ENCODE data around the gene WSCD2. TPM values are rescaled to one million over a fixed set of nuclear protein-coding genes. Genes with fewer than 3 reads are reported as not detected.

WSCD2 gene
- total RNA-seq, 1 donor from 2014 or later: not detected

GRCh38 chr12:108126212-108126611 lies 2.9 kb upstream of the WSCD2 start:
- ATAC-seq (no peak), DNase-seq (ENCODE audit: low spot score) (no peak)

GRCh38 chr12:108126990-108127501 lies 2.0 kb upstream of the WSCD2 start:
- ATAC-seq (no peak), DNase-seq (ENCODE audit: low spot score) (no peak)

DNA sequence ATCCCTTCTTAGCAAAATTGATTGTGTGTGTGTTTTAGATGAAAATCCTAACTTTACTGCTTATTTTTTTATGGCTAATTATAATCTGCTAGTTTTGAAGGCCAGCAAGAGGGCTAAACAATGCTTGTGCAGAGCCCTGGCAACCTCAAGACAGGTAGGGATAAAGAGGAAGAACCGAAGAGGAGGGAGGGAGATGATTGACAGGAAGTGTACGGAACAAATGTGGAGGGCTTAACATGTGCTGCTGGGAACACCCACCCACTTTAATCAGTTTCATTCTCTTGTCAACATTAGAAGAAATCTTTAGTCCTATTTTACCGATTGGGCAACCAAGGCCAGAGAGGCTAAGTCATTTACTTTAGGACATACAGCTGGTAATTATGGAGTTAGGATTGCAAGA lies 1.4 kb upstream of the WSCD2 start:
- ATAC-seq (no peak), DNase-seq (ENCODE audit: low spot score) (no peak)

DNA sequence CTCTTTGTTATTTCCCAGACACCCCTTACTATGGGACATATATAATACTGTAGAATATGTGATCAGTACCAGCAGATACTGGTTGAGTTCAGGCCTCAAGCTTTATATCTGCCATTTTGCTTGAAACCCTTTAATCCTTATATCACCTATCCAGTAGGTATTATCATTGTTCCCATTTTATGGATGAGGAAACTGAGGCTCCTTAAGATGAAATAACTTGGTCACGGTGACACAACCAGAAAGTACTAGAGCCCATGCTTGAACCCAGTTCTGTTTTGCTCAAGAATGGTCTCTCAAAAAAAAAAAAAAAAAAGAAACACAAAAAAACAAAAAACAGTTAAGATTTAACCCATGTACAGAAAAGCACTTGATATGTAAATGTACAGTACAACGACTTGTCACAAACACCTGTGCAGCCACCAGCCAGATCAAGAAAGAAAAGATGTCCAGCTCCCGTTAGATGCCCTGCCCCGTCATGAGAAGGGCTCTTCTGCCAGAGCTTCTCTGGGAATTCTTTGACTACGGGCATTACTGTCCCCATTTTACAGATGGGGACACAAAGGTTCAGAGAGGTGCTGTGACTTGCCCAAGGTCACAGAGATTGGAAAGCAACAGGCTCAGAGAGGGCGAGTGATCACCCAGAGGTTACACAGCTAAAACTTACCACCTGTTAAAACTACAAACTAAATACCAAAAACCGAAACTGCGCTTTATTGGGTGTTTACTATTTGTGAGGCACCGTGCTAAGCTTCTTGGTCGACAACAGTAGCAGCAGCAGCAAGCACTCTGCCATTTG lies 669 bp upstream of the WSCD2 start:
- no peak for ATAC-seq
- DNase-seq (ENCODE audit: low spot score): no peak

DNA sequence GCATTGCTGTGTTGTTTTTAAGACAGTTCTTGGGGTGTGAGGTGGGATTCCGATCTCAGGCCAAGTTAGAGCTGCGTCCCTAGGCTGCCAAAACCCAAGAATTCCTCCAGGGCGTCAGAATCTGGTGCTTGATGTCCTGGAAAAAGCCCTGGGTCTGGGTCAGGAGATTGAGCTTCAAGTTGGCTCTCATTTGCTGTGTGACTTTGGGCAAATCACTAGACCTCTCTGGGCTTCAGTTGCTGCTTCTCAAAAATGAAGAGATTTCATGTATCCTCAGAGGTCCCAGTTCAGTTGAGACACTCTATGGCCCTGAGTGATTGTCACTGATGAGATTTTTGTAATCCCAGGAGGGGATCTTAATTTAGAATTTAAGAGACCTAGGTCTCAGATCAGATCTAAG lies 1.9 kb downstream of the WSCD2 start:
- ATAC-seq (no peak), DNase-seq (ENCODE audit: low spot score) (no peak)

- no peak for DNase-seq (ENCODE audit: low spot score)
- no peak for ATAC-seq
These were observed 2.6 kb downstream of the WSCD2 start for GRCh38 chr12:108131657-108132126.

- ATAC-seq (no peak), DNase-seq (ENCODE audit: low spot score) (no peak)
These were observed 4.4 kb downstream of the WSCD2 start for GRCh38 chr12:108133482-108133881.

- DNase-seq (ENCODE audit: low spot score) (no peak), ATAC-seq (no peak)
These were observed 5.7 kb downstream of the WSCD2 start for GRCh38 chr12:108134744-108135143.

- DNase-seq (ENCODE audit: low spot score) (no peak), ATAC-seq (no peak)
These were observed 6.5 kb downstream of the WSCD2 start for GRCh38 chr12:108135627-108136026.

DNA sequence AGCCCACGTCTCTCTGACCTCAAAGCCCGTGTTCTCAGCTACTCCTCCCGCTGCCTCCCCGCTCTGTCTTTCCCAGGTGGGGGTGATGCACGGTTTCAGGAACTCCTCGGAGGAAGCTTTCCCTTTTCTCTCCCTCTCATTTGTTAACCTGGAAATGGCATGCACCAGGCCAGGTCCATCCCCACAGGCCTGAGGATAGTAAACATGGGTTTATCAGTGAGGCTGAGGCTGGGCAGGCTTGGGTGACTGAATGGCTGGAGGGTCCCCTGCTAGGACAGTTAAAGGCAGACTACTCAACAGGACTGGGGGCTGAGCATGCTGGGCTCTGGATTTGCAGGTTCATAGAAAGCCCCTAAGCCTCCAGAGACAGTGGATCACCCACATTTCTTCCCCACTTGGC lies 7.6 kb downstream of the WSCD2 start:
- no peak for ATAC-seq
- no peak for DNase-seq (ENCODE audit: low spot score)

- no peak for DNase-seq (ENCODE audit: low spot score)
- ATAC-seq: no peak
These were observed 10.4 kb downstream of the WSCD2 start for GRCh38 chr12:108139454-108139853.

GRCh38 chr12:108140501-108140900 lies 11.4 kb downstream of the WSCD2 start:
- no peak for DNase-seq (ENCODE audit: low spot score)
- no peak for ATAC-seq

GRCh38 chr12:108141600-108142130 lies 12.6 kb downstream of the WSCD2 start:
- ATAC-seq: no peak
- no peak for DNase-seq (ENCODE audit: low spot score)

- DNase-seq (ENCODE audit: low spot score): no peak
- ATAC-seq: no peak
These were observed 14.1 kb downstream of the WSCD2 start for GRCh38 chr12:108143144-108143543.

GRCh38 chr12:108144080-108144479 lies 15.0 kb downstream of the WSCD2 start:
- DNase-seq (ENCODE audit: low spot score) (no peak), ATAC-seq (no peak)

GRCh38 chr12:108145011-108145410 lies 15.9 kb downstream of the WSCD2 start:
- no peak for ATAC-seq

GRCh38 chr12:108146035-108146893 lies 17.2 kb downstream of the WSCD2 start:
- DNase-seq (ENCODE audit: low spot score): no peak

More at GRCh38 chr12:108145011-108145410, 15.9 kb downstream of the WSCD2 start:
- no peak for DNase-seq (ENCODE audit: low spot score)

DNA sequence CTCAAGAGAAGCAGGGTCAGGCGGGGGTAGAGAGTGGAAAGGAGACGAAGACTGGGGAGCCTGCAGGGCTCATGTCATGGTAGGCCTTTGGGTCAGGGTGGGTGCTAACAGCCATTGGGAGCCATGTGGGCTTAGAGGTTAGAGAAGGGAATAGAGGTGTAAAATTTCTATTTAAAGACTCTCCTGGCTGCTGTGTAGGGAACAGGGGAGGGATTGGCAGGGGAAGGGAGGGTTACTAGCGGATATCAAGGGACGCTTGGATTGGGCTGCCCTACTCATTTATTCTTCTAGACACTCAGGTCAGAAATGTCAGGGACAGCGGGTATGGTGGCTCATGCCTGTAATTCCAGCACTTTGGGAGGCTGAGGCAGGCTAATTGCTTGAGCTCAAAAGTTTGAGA lies 18.2 kb downstream of the WSCD2 start:
- DNase-seq (ENCODE audit: low spot score): no peak
- ATAC-seq: no peak

More at GRCh38 chr12:108146035-108146893, 17.2 kb downstream of the WSCD2 start:
- ATAC-seq: no peak

DNA sequence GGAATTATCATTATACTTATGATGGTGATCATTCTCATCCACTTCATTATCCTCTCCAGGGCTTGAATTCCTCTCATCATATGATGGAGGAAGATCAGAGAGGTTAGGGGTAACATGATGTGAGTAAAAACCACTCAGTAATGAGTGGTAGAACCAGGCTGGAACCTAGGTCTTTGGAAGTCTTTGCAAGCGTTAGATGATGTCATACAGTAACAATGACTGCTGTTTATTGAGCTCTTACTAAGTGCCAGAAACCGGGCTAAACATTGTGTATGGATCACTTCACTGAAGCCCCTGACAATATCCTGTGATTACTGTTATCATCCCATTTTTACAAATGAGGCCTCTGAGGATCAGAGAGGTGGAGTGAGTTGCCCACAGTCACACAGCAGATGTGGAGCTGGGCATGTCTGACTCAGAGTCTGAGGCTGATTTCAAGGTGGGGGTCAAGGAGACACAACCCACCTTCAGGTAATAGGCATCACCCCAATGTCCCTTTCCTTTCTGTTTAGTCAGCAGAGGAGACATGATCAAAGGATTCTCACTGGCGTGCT lies 19.5 kb downstream of the WSCD2 start:
- ATAC-seq: no peak
- no peak for DNase-seq (ENCODE audit: low spot score)

DNA sequence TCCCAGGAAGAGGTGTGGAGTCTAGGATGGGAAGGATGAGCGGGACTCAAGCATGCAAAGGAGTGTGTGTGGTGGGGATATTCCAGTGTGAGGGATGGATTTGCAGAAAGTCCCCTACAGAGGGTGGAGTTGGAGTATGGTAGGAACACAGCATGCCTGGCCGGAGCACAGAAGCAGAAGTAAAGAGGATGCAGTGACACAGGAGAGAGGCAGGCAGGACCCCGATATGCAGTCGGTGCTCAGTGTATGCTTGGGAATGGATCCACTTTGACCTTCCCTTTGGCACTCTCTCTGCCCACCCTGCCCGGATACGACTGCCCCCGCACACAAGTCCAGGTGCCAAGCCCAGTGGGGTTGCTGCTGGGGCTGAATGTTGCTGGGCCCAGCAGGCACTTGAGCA lies 21.3 kb downstream of the WSCD2 start:
- DNase-seq (ENCODE audit: low spot score): no peak
- ATAC-seq: no peak

- DNase-seq (ENCODE audit: low spot score): no peak
- ATAC-seq: no peak
These were observed 22.6 kb downstream of the WSCD2 start for GRCh38 chr12:108151533-108152169.

Data from left lobe of liver (tissue), 2 donors.